Ishikawa (cell line): Measurements from ENCODE around the gene RYR3.

Experiments
- CEBPB ChIP-seq: IDR thresholded peaks from 2 replicates; pipeline ENCODE4 v1.6.1; 2012
- CREB1 ChIP-seq: IDR thresholded peaks from 2 replicates; pipeline ENCODE4 v1.6.1; 2012; ENCODE audit warnings: low read depth
- EGR1 ChIP-seq: IDR thresholded peaks from 2 replicates; pipeline ENCODE4 v1.6.1; 2012
- EP300 ChIP-seq: IDR thresholded peaks from 2 replicates; pipeline ENCODE4 v1.6.1; 2012; ENCODE audit warnings: borderline replicate concordance
- MAX ChIP-seq: IDR thresholded peaks from 2 replicates; pipeline ENCODE4 v1.6.1; 2012
- NFIC ChIP-seq: IDR thresholded peaks from 2 replicates; pipeline ENCODE4 v1.6.1; 2012
- REST ChIP-seq: IDR thresholded peaks from 2 replicates; pipeline ENCODE4 v1.6.1; 2012; ENCODE audit warnings: low read depth, mild to moderate bottlenecking
- TAF1 ChIP-seq: IDR thresholded peaks from 2 replicates; pipeline ENCODE4 v1.6.1; 2012; ENCODE audit warnings: low read depth, mild to moderate bottlenecking
- TEAD4 ChIP-seq: IDR thresholded peaks from 2 replicates; pipeline ENCODE4 v1.6.1; 2012
- YY1 ChIP-seq: IDR thresholded peaks from 2 replicates; pipeline ENCODE4 v1.6.1; 2012; ENCODE audit warnings: low read depth

GRCh38 chr15:33314069-33314468 lies 3.3 kb downstream of the RYR3 start:
- TF ChIP-seq MAX: no peak
- TF ChIP-seq NFIC: no peak
- TF ChIP-seq EP300: no peak
- TF ChIP-seq REST: no peak
- TF ChIP-seq EGR1: no peak
- TF ChIP-seq CEBPB: no peak
- TF ChIP-seq CREB1: no peak
- TF ChIP-seq TEAD4: no peak
- no peak for TF ChIP-seq TAF1
- TF ChIP-seq YY1: no peak
